ENCODE data around the gene DGKB.

GRCh38 chr7:14748461-14748860 is 154.1 kb downstream of the DGKB start:
- TF ChIP-seq POLR2A (IDR thresholded peaks at IDR 0.05), result no peak
- no peak for TF ChIP-seq EP300 (IDR thresholded peaks at IDR 0.05)
- no peak for TF ChIP-seq CTCF (IDR thresholded peaks at IDR 0.05)
